ENCODE results near the gene IFT43. TPM values are rescaled to one million over a fixed set of nuclear protein-coding genes. Genes with fewer than 3 reads are reported as not detected.

IFT43 gene
- total RNA-seq, 1 experiment from 2014 or later, result 20.0 TPM

- Histone ChIP-seq H3K9me3 (ENCODE audit: control insufficient read depth, insufficient read depth, low read depth, low read length) (no peaks in the 10 kb centered on the region), H3K4me3 (ENCODE audit: low read depth in 2 of 2, low read length in 2 of 2) (no peak overlapping the region), H3K27ac (ENCODE audit: low read length) (no peak overlapping the region), H3K27me3 (ENCODE audit: control insufficient read depth, insufficient read depth, low read length) (no peaks in the 10 kb centered on the region), H3K36me3 (ENCODE audit: control insufficient read depth, insufficient read depth, low read length) (no peaks in the 10 kb centered on the region), H3K4me1 (ENCODE audit: control insufficient read depth, insufficient read depth, low read length) (no peaks in the 10 kb centered on the region)
- intact Hi-C loops (cut with micrococcal nuclease; ENCODE audit: unreplicated experiment), result no loop called here
- in situ Hi-C loops (cut with HindIII; ENCODE audit: low pct_unique_long_range_greater_than_20kb, low sequenced_read_pairs), result no loop called here
- ATAC-seq (no peak), DNase-seq (ENCODE audit: low read depth, low spot score) (no peak)
- CTCF ChIA-PET, result no interaction called here
- POLR2A ChIA-PET, result no interaction called here
- no TSS peak for BruUV-seq (replicated peaks)
- no peak for TF ChIP-seq TCF7L2 (IDR thresholded peaks at IDR 0.05; ENCODE audit: low read depth, low read length)
- no peak for TF ChIP-seq SIN3A (IDR thresholded peaks at IDR 0.05; ENCODE audit: borderline replicate concordance, insufficient read depth, low read depth, low read length)
- TF ChIP-seq POLR2AphosphoS5 (IDR thresholded peaks at IDR 0.05; ENCODE audit: low read depth, low read length), result no peak
- TF ChIP-seq REST (IDR thresholded peaks at IDR 0.05; ENCODE audit: insufficient read depth in 1 of 2, low read depth in 2 of 2, low read length in 1 of 2), result no peak
- TF ChIP-seq, protein P1, sequence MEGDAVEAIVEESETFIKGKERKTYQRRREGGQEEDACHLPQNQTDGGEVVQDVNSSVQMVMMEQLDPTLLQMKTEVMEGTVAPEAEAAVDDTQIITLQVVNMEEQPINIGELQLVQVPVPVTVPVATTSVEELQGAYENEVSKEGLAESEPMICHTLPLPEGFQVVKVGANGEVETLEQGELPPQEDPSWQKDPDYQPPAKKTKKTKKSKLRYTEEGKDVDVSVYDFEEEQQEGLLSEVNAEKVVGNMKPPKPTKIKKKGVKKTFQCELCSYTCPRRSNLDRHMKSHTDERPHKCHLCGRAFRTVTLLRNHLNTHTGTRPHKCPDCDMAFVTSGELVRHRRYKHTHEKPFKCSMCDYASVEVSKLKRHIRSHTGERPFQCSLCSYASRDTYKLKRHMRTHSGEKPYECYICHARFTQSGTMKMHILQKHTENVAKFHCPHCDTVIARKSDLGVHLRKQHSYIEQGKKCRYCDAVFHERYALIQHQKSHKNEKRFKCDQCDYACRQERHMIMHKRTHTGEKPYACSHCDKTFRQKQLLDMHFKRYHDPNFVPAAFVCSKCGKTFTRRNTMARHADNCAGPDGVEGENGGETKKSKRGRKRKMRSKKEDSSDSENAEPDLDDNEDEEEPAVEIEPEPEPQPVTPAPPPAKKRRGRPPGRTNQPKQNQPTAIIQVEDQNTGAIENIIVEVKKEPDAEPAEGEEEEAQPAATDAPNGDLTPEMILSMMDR (IDR thresholded peaks at IDR 0.05), result no peak
Observed at GRCh38 chr14:75967866-75968265, 17.7 kb upstream of the IFT43 start.

- Histone ChIP-seq H3K4me1 (ENCODE audit: control insufficient read depth, insufficient read depth, low read length) (no peaks in the 10 kb centered on the region), H3K27ac (ENCODE audit: low read length) (no peak overlapping the region), H3K27me3 (ENCODE audit: control insufficient read depth, insufficient read depth, low read length) (no peaks in the 10 kb centered on the region), H3K9me3 (ENCODE audit: control insufficient read depth, insufficient read depth, low read depth, low read length) (no peaks in the 10 kb centered on the region), H3K36me3 (ENCODE audit: control insufficient read depth, insufficient read depth, low read length) (no peaks in the 10 kb centered on the region), H3K4me3 (ENCODE audit: low read depth in 2 of 2, low read length in 2 of 2) (no peak overlapping the region)
- in situ Hi-C loops (cut with HindIII; ENCODE audit: low pct_unique_long_range_greater_than_20kb, low sequenced_read_pairs), result no loop called here
- CTCF ChIA-PET, result no interaction called here
- BruUV-seq (replicated peaks), result no TSS peak
- intact Hi-C loops (cut with micrococcal nuclease; ENCODE audit: unreplicated experiment), result no loop called here
- ATAC-seq (no peak), DNase-seq (ENCODE audit: low read depth, low spot score) (no peak)
- POLR2A ChIA-PET, result no interaction called here
- TF ChIP-seq, protein P1 (IDR thresholded peaks at IDR 0.05), result no peak
- TF ChIP-seq REST (IDR thresholded peaks at IDR 0.05; ENCODE audit: insufficient read depth in 1 of 2, low read depth in 2 of 2, low read length in 1 of 2), result no peak
- no peak for TF ChIP-seq SIN3A (IDR thresholded peaks at IDR 0.05; ENCODE audit: borderline replicate concordance, insufficient read depth, low read depth, low read length)
- no peak for TF ChIP-seq POLR2AphosphoS5 (IDR thresholded peaks at IDR 0.05; ENCODE audit: low read depth, low read length)
- no peak for TF ChIP-seq TCF7L2 (IDR thresholded peaks at IDR 0.05; ENCODE audit: low read depth, low read length)
Observed at GRCh38 chr14:75968456-75968855, 17.1 kb upstream of the IFT43 start.

Measured in Panc1 (cell line).